H1 (cell line): Measurements from ENCODE around the gene ACAP1. TPM values are rescaled to one million over a fixed set of nuclear protein-coding genes. Genes with fewer than 3 reads are reported as not detected.

Source experiments
- CTCF ChIA-PET: fragments of 300-600 bp; sonication (Branson Sonifier 250); formaldehyde crosslinking; loops from one replicate; lab custom pipeline; 2021; ENCODE audit not compliant: partially characterized antibody; lab: Charles Lee
- POLR2A ChIA-PET: fragments of 300-600 bp; sonication (Branson Sonifier 250); formaldehyde crosslinking; loops from one replicate; lab custom pipeline; 2021; ENCODE audit warnings: inconsistent platforms; ENCODE audit not compliant: partially characterized antibody; lab: Charles Lee
- DNase-seq, 2 experiments: peaks; one replicate each; pipeline versions ENCODE4 v3.0.0 to v3.0.0-alpha.2; 2010 to 2022; ENCODE audit warnings: low spot score in 2 of 2, low read depth in 1 of 2, mixed read lengths in 1 of 2
- FAIRE-seq: peaks from 2 replicates; lab custom pipeline; 2011; peaks lifted over from hg19 to GRCh38; lab: Jason Lieb, UNC
- H2AFZ ChIP-seq: 2 replicates; pipeline ENCODE4 v1.8.1; 2012; ENCODE audit warnings: low read length, inconsistent platforms
- H2AK5ac ChIP-seq: 2 replicates; pipeline ENCODE4 v1.6.1; 2013; ENCODE audit warnings: low read depth, low read length
- H2BK120ac ChIP-seq: replicated peaks from 2 replicates; pipeline ENCODE3; 2013; ENCODE audit warnings: low read depth, low read length, inconsistent platforms
- H2BK12ac ChIP-seq: 2 replicates; pipeline ENCODE4 v1.6.1; 2013; ENCODE audit warnings: low read depth, low read length
- H2BK15ac ChIP-seq: 2 replicates; pipeline ENCODE4 v1.6.1; 2013; ENCODE audit warnings: low read length
- H2BK20ac ChIP-seq: 2 replicates; pipeline ENCODE4 v1.6.1; 2013; ENCODE audit warnings: low read length
- H2BK5ac ChIP-seq: 2 replicates; pipeline ENCODE4 v1.6.1; 2013; ENCODE audit warnings: low read depth, low read length
- H3K14ac ChIP-seq: 2 replicates; pipeline ENCODE4 v1.6.1; 2013; ENCODE audit warnings: inconsistent platforms; ENCODE audit not compliant: insufficient read length
- H3K18ac ChIP-seq: 2 replicates; pipeline ENCODE4 v1.6.1; 2013; ENCODE audit warnings: low read length; ENCODE audit errors: extremely low read depth
- H3K23ac ChIP-seq: 2 replicates; pipeline ENCODE4 v1.6.1; 2013; ENCODE audit warnings: inconsistent platforms; ENCODE audit not compliant: insufficient read length
- H3K23me2 ChIP-seq: 2 replicates; pipeline ENCODE4 v1.6.1; 2013; ENCODE audit warnings: low read depth, low read length
- H3K27ac ChIP-seq: 2 replicates; pipeline ENCODE4 v1.6.1; 2011; ENCODE audit warnings: low read depth, low read length, inconsistent platforms
- H3K27me3 ChIP-seq, 4 experiments: replicated peaks in 1 of 4; 1 replicate in 1 of 4; 2 replicates in 3 of 4; pipeline versions ENCODE4 v1.6.1 to v1.8.1; 2011 to 2013; ENCODE audit warnings: low read length in 3 of 4, mild to moderate bottlenecking in 3 of 4, inconsistent platforms in 2 of 4, mixed read lengths in 2 of 4, moderate library complexity in 1 of 4; ENCODE audit not compliant: control insufficient read depth in 3 of 4, insufficient read depth in 3 of 4; ENCODE audit errors: extremely low read depth in 1 of 4
- H3K36me3 ChIP-seq, 4 experiments: 2 replicates each; pipeline versions ENCODE4 v1.6.1 to v1.8.1; 2011 to 2013; ENCODE audit warnings: mild to moderate bottlenecking in 4 of 4, low read length in 3 of 4, moderate library complexity in 2 of 4, control low read depth in 1 of 4, inconsistent platforms in 1 of 4; ENCODE audit not compliant: insufficient read depth in 4 of 4, control insufficient read depth in 2 of 4
- H3K4ac ChIP-seq: replicated peaks from 2 replicates; pipeline ENCODE3; 2013; ENCODE audit warnings: low read length, low read depth, mixed read lengths, inconsistent platforms; ENCODE audit not compliant: insufficient read length
- H3K4me1 ChIP-seq, 4 experiments: replicated peaks in 1 of 4; 1 replicate in 1 of 4; 2 replicates in 3 of 4; pipeline versions ENCODE4 v1.6.1 to v1.8.1; 2011 to 2013; ENCODE audit warnings: low read length in 3 of 4, inconsistent platforms in 2 of 4, mixed read lengths in 1 of 4; ENCODE audit not compliant: insufficient read depth in 4 of 4, control insufficient read depth in 3 of 4
- H3K4me2 ChIP-seq, 2 experiments: 2 replicates each; pipeline versions ENCODE4 v1.6.1 to v1.8.1; 2011 to 2013; ENCODE audit warnings: low read depth in 2 of 2, low read length in 2 of 2, control low read depth in 1 of 2, inconsistent platforms in 1 of 2, mild to moderate bottlenecking in 1 of 2; ENCODE audit not compliant: insufficient read depth in 1 of 2
- H3K4me3 ChIP-seq, 4 experiments: fragments of 200-600, 300-600 bp in 1 of 4; sonication (generic), shearing (Covaris generic), sonication (Bioruptor Twin) in 1 of 4; 2 replicates each; pipeline versions ENCODE4 v1.5.1 to v1.8.1; 2011 to 2016; ENCODE audit warnings: low read length in 4 of 4, low read depth in 3 of 4, control low read depth in 2 of 4, inconsistent platforms in 2 of 4, mild to moderate bottlenecking in 2 of 4, mixed read lengths in 1 of 4, moderate library complexity in 1 of 4; ENCODE audit not compliant: insufficient read depth in 2 of 4; ENCODE audit errors: extremely low read depth in 1 of 4
- H3K56ac ChIP-seq: replicated peaks from 2 replicates; pipeline ENCODE3; 2013; ENCODE audit warnings: low read depth, mild to moderate bottlenecking, mixed read lengths, low read length, inconsistent platforms; ENCODE audit not compliant: insufficient read length
- H3K79me1 ChIP-seq: 2 replicates; pipeline ENCODE4 v1.6.1; 2013; ENCODE audit warnings: low read depth, low read length, control low read depth
- H3K79me2 ChIP-seq, 2 experiments: 2 replicates each; pipeline versions ENCODE4 v1.6.1 to v1.8.1; 2012 to 2013; ENCODE audit warnings: low read length in 2 of 2, mild to moderate bottlenecking in 2 of 2, inconsistent platforms in 1 of 2; ENCODE audit not compliant: insufficient read depth in 2 of 2, control insufficient read depth in 1 of 2
- H3K9ac ChIP-seq, 4 experiments: replicated peaks in 1 of 4; 1 replicate in 1 of 4; 2 replicates in 3 of 4; pipeline versions ENCODE4 v1.6.1 to v1.8.1; 2011 to 2013; ENCODE audit warnings: low read depth in 3 of 4, low read length in 3 of 4, control low read depth in 2 of 4, mild to moderate bottlenecking in 2 of 4, moderate library complexity in 2 of 4, inconsistent platforms in 1 of 4; ENCODE audit errors: extremely low read depth in 1 of 4
- H3K9me3 ChIP-seq, 2 experiments: 2 replicates each; pipeline versions ENCODE4 v1.6.1 to v1.8.1; 2012 to 2013; ENCODE audit warnings: mild to moderate bottlenecking in 2 of 2, moderate library complexity in 2 of 2, control low read depth in 1 of 2, inconsistent platforms in 1 of 2, low read depth in 1 of 2, low read length in 1 of 2, mixed read lengths in 1 of 2; ENCODE audit not compliant: insufficient read depth in 2 of 2
- H4K20me1 ChIP-seq, 2 experiments: replicated peaks in 1 of 2; 2 replicates each; pipeline versions ENCODE3 to v1.8.1; 2011 to 2013; ENCODE audit warnings: inconsistent platforms in 2 of 2, low read length in 2 of 2, mild to moderate bottlenecking in 1 of 2; ENCODE audit not compliant: insufficient read depth in 2 of 2, control insufficient read depth in 1 of 2
- H4K5ac ChIP-seq: 2 replicates; pipeline ENCODE4 v1.6.1; 2013; ENCODE audit warnings: low read length, low read depth, mixed read lengths, inconsistent platforms; ENCODE audit not compliant: insufficient read length
- H4K8ac ChIP-seq: 2 replicates; pipeline ENCODE4 v1.8.0; 2013; ENCODE audit warnings: mild to moderate bottlenecking, moderate library complexity, low read length, inconsistent platforms; ENCODE audit not compliant: insufficient read depth; ENCODE audit errors: extremely low read depth
- H4K91ac ChIP-seq: replicated peaks from 2 replicates; pipeline ENCODE3; 2013; ENCODE audit warnings: low read length, mixed read lengths, inconsistent platforms; ENCODE audit not compliant: insufficient read length
- CBX8 ChIP-seq: fragments of 300-800, 300-1000 bp; sonication (generic); IDR thresholded peaks from 2 replicates; pipeline ENCODE4 v1.7.1; 2016; ENCODE audit warnings: low read depth, low read length, borderline replicate concordance
- RAD21 ChIP-seq, 2 experiments: IDR thresholded peaks in 1 of 2; conservative IDR thresholded peaks in 1 of 2; 2 replicates each; pipeline ENCODE4 v1.6.1; 2011; ENCODE audit warnings: low read depth in 2 of 2, low read length in 2 of 2, improper control_type of control experiment in 1 of 2, inconsistent platforms in 1 of 2, mild to moderate bottlenecking in 1 of 2, moderate library complexity in 1 of 2
- SIRT6 ChIP-seq: IDR thresholded peaks from one replicate; pipeline ENCODE4 v1.7.1; 2012; ENCODE audit warnings: low read length, inconsistent platforms
- TAF1 ChIP-seq: IDR thresholded peaks from 2 replicates; pipeline ENCODE4 v1.6.1; 2011; ENCODE audit warnings: mild to moderate bottlenecking, low read depth, low read length
- TAF7 ChIP-seq: optimal IDR thresholded peaks from 2 replicates; pipeline ENCODE3; 2011; ENCODE audit warnings: low read depth, mild to moderate bottlenecking, inconsistent platforms, low read length, moderate library complexity, borderline replicate concordance
- YY1 ChIP-seq: IDR thresholded peaks from 2 replicates; pipeline ENCODE4 v1.6.1; 2011; ENCODE audit warnings: low read depth, mild to moderate bottlenecking, low read length
- ZNF274 ChIP-seq: IDR thresholded peaks from 2 replicates; pipeline ENCODE4 v1.7.0; 2012; ENCODE audit warnings: low read length, borderline replicate concordance; ENCODE audit errors: extremely low read depth
- WGBS, 2 experiments: shearing (Covaris generic) in 1 of 2; methylation state at CpG; one replicate each; pipeline versions ENCODE4 v1.1.6 to v1.1.7; 2013 to 2015; ENCODE audit warnings: low lambda C conversion rate in 2 of 2, mixed read lengths in 2 of 2, inconsistent platforms in 1 of 2, low coverage in 1 of 2, missing lambda C conversion rate in 1 of 2; ENCODE audit not compliant: insufficient replicate concordance in 2 of 2, insufficient coverage in 1 of 2, insufficient read length in 1 of 2; ENCODE audit errors: extremely low coverage in 1 of 2, missing lambda C conversion rate in 1 of 2; 5-methylcytosine and 5-hydroxymethylcytosine counted together
- polyA plus RNA-seq, 7 experiments: library from polyadenylated mRNA; depleted of rRNA in 3 of 7; stranded (reverse) in 5 of 7; unstranded in 2 of 7; fragments of >200 nt in 5 of 7; fragments of 200-250 nt in 2 of 7; gene quantifications; 1 replicate in 5 of 7; 2 replicates in 1 of 7; 4 replicates in 1 of 7; pipeline versions ENCODE4 v1.2.1 to v1.2.3, GENCODE V29; 2011 to 2013; ENCODE audit warnings: missing spikeins in 2 of 7, mixed read lengths in 2 of 7
- total RNA-seq: library from RNA; stranded (reverse); fragmentation: NEBNext Ultra II Directional; extraction: Animal tissue kit (Norgen Biotek cat#: 25700); gene quantifications from 2 replicates; pipeline ENCODE4 v1.2.1, GENCODE V29; 2021
- TF ChIP-seq, protein P1 (sequence below): IDR thresholded peaks from 2 replicates; pipeline ENCODE4 v1.6.1; 2012; ENCODE audit warnings: inconsistent platforms
- TF ChIP-seq, protein P2 (sequence below): IDR thresholded peaks from 2 replicates; pipeline ENCODE4 v1.6.1; 2012; ENCODE audit warnings: inconsistent platforms
- TF ChIP-seq, protein P3 (sequence below), 3 experiments: IDR thresholded peaks; 1 replicate in 2 of 3; 2 replicates in 1 of 3; pipeline versions ENCODE4 v1.5.1 to v1.6.1; 2011; ENCODE audit warnings: low read length in 3 of 3, mild to moderate bottlenecking in 3 of 3, inconsistent platforms in 2 of 3, low read depth in 1 of 3, moderate library complexity in 1 of 3; ENCODE audit not compliant: insufficient read depth in 1 of 3; ENCODE audit errors: control extremely low read depth in 1 of 3

Gene ACAP1
- total and polyA plus RNA-seq, 2 of the 8 experiments (the other 6 are each of a cell fraction or from before 2014, with no cell fraction given), result 11.9 to 45.1 TPM

DNA sequence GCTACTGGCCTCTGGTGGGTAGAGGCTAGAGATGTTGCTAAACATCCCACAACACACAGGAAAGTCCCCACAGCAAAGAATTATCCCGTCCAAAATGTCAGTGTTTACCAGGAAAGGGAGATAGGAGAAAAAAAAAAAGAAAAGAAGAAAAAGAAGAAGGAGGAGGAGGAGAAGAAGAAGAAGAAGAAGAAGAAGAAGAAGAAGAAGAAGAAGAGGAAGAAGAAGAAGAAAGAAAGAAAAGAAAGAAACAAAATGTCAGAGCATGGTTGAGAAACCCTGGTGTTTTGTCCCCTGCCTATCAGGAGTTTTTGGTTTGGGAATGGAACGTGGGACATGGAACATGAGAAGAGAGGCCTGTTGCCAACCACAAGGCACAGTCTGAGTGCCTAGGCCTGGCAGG is 21.1 kb downstream of the ACAP1 start:
- Histone ChIP-seq H3K56ac (no peak overlapping the region), H2BK5ac (no peak overlapping the region), H2AFZ (no peak overlapping the region), H3K27ac (no peak overlapping the region), H3K23me2 (no peaks in the 10 kb centered on the region; the same call in 1 of the 2 replicates), H2BK120ac (no peak overlapping the region), H3K4ac (no peak overlapping the region), H3K27me3 (no peaks in the 10 kb centered on the region), H4K8ac (no peak overlapping the region), H2BK12ac (no peak overlapping the region), H4K20me1 (no peaks in the 10 kb centered on the region), H3K18ac (no peak overlapping the region), H4K91ac (no peak overlapping the region), H3K79me1 (no peaks in the 10 kb centered on the region), H3K4me3 (no peak overlapping the region), H3K36me3 (no peaks in the 10 kb centered on the region), H3K9me3 (no peaks in the 10 kb centered on the region), H3K4me2 (no peak overlapping the region), H3K14ac (no peak overlapping the region), H2BK15ac (no peak overlapping the region), H2AK5ac (no peak overlapping the region; the same call in 1 of the 2 replicates), H3K23ac (no peak overlapping the region), H2BK20ac (no peak overlapping the region), H4K5ac (no peak overlapping the region), H3K79me2 (no peaks in the 10 kb centered on the region), H3K4me1 (peaks cover 0 to 7% (median 2%) of the 10 kb centered on the region in 4 experiments; a peak in 5 of 7 replicates), H3K9ac (no peak overlapping the region)
- DNase-seq, result no peak
- FAIRE-seq, result no peak
- CTCF ChIA-PET, result interaction anchor here (0.6 to 1.9 kb wide), 3 partner anchors 14 to 52 kb away, joined by 3 to 8 read pairs (median 3); partner anchors contain the start of gene PLSCR3
- POLR2A ChIA-PET, result interaction anchor here (0.6 to 2.2 kb wide), 2 partner anchors 43 to 128 kb away, joined by 3 to 8 read pairs; partner anchors contain the start of gene POLR2A
- 78% methylated on average over 2 of the region's 2 CpGs; no CpG with 5 or more reads in 1 of the 2 experiments for WGBS, 2 experiments
- TF ChIP-seq TAF7, result no peak
- TF ChIP-seq TAF1, result no peak
- no peak for TF ChIP-seq YY1
- TF ChIP-seq ZNF274, result no peak
- TF ChIP-seq RAD21 (IDR thresholded peaks at IDR 0.05 in 1 of 2, conservative IDR thresholded peaks at IDR 0.05 in 1 of 2; ENCODE audit: low read depth in 2 of 2, low read length in 2 of 2), result no peak
- TF ChIP-seq, protein P1, sequence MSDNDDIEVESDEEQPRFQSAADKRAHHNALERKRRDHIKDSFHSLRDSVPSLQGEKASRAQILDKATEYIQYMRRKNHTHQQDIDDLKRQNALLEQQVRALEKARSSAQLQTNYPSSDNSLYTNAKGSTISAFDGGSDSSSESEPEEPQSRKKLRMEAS, result no peak
- no peak for TF ChIP-seq CBX8
- TF ChIP-seq, protein P2, sequence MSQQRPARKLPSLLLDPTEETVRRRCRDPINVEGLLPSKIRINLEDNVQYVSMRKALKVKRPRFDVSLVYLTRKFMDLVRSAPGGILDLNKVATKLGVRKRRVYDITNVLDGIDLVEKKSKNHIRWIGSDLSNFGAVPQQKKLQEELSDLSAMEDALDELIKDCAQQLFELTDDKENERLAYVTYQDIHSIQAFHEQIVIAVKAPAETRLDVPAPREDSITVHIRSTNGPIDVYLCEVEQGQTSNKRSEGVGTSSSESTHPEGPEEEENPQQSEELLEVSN, result no peak
- TF ChIP-seq, protein P3, sequence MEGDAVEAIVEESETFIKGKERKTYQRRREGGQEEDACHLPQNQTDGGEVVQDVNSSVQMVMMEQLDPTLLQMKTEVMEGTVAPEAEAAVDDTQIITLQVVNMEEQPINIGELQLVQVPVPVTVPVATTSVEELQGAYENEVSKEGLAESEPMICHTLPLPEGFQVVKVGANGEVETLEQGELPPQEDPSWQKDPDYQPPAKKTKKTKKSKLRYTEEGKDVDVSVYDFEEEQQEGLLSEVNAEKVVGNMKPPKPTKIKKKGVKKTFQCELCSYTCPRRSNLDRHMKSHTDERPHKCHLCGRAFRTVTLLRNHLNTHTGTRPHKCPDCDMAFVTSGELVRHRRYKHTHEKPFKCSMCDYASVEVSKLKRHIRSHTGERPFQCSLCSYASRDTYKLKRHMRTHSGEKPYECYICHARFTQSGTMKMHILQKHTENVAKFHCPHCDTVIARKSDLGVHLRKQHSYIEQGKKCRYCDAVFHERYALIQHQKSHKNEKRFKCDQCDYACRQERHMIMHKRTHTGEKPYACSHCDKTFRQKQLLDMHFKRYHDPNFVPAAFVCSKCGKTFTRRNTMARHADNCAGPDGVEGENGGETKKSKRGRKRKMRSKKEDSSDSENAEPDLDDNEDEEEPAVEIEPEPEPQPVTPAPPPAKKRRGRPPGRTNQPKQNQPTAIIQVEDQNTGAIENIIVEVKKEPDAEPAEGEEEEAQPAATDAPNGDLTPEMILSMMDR (IDR thresholded peaks at IDR 0.05; ENCODE audit: control extremely low read depth in 1 of 3, insufficient read depth in 1 of 3, low read depth in 1 of 3, low read length in 3 of 3), result no peak
- no peak for TF ChIP-seq SIRT6
